GM12892 (cell line): ENCODE results near the gene SFT2D2.

ENCODE experiments used
- DNase-seq: peaks from one replicate; pipeline ENCODE4 v3.0.0; 2011; ENCODE audit not compliant: insufficient read length
- FAIRE-seq: peaks from 2 replicates; lab custom pipeline; 2011; peaks lifted over from hg19 to GRCh38; lab: Jason Lieb, UNC
- POLR2A ChIP-seq: IDR thresholded peaks from 2 replicates; pipeline ENCODE4 v1.6.1; 2011; ENCODE audit warnings: low read depth, low read length, control low read depth
- POLR2AphosphoS5 ChIP-seq: IDR thresholded peaks from 2 replicates; pipeline ENCODE4 v1.6.1; 2011; ENCODE audit warnings: low read depth, low read length, control low read depth
- TAF1 ChIP-seq: IDR thresholded peaks from 2 replicates; pipeline ENCODE4 v1.6.1; 2011; ENCODE audit warnings: low read depth, mild to moderate bottlenecking, control low read depth, low read length, borderline replicate concordance

SFT2D2 gene

GRCh38 chr1:168280296-168280927 lies 54.6 kb downstream of the SFT2D2 start, which contains the start of gene TBX19:
Gene TBX19 (plus strand): TSS chr1:168280877. CDS start chr1:168281091, 214 bp downstream.
- no peak for FAIRE-seq
- TF ChIP-seq POLR2AphosphoS5: no peak
- TF ChIP-seq POLR2A: no peak
- TF ChIP-seq TAF1: no peak
- DNase-seq: no peak

GRCh38 chr1:168281603-168282325 lies 56.0 kb downstream of the SFT2D2 start:
- FAIRE-seq (no peak), DNase-seq (no peak)
- TF ChIP-seq TAF1 (no peak), POLR2AphosphoS5 (no peak), POLR2A (no peak)

- no peak for DNase-seq
- TF ChIP-seq TAF1 (no peak), POLR2A (no peak), POLR2AphosphoS5 (no peak)
- no peak for FAIRE-seq
These were observed 59.7 kb downstream of the SFT2D2 start for GRCh38 chr1:168285521-168285790.

GRCh38 chr1:168285971-168286927 lies 60.4 kb downstream of the SFT2D2 start:
- TF ChIP-seq TAF1 (no peak), POLR2A (no peak), POLR2AphosphoS5 (no peak)
- DNase-seq (no peak), FAIRE-seq (no peak)

GRCh38 chr1:168287237-168287664 lies 61.4 kb downstream of the SFT2D2 start:
- DNase-seq: no peak
- TF ChIP-seq TAF1: no peak
- no peak for TF ChIP-seq POLR2A
- TF ChIP-seq POLR2AphosphoS5: no peak
- no peak for FAIRE-seq

- DNase-seq: no peak
- TF ChIP-seq POLR2A: no peak
- no peak for TF ChIP-seq TAF1
- TF ChIP-seq POLR2AphosphoS5: no peak
- FAIRE-seq: no peak
These were observed 62.7 kb downstream of the SFT2D2 start for GRCh38 chr1:168288311-168289052.

- no peak for DNase-seq
- FAIRE-seq: no peak
- no peak for TF ChIP-seq POLR2A
- no peak for TF ChIP-seq POLR2AphosphoS5
- TF ChIP-seq TAF1: no peak
These were observed 65.5 kb downstream of the SFT2D2 start for GRCh38 chr1:168291222-168291837.

GRCh38 chr1:168293356-168293755 lies 67.6 kb downstream of the SFT2D2 start:
- FAIRE-seq: no peak
- no peak for DNase-seq
- no peak for TF ChIP-seq TAF1

- TF ChIP-seq POLR2A (no peak), TAF1 (no peak), POLR2AphosphoS5 (no peak)
- FAIRE-seq: no peak
These were observed 69.8 kb downstream of the SFT2D2 start for GRCh38 chr1:168295411-168296114.

More at GRCh38 chr1:168295411-168296114, 69.8 kb downstream of the SFT2D2 start:
- no peak for DNase-seq
